Tibial artery (tissue), 4 donors: ENCODE results near the gene GTF2IRD1.
A peak's percentile ranks its signal among the peaks of the same experiment; 100 is the strongest.

Source experiments
- DNase-seq, 2 donors: peaks; one replicate each; pipeline ENCODE4 v3.0.0-alpha.2; 2019
- H3K27ac ChIP-seq, 2 donors: fragments of 200-600 bp; sonication (generic) in 1 of 2; 1 replicate in 1 of 2; 2 replicates in 1 of 2; pipeline ENCODE4 v1.5.1; 2018 to 2019; ENCODE audit warnings: mild to moderate bottlenecking in 1 of 2
- H3K27me3 ChIP-seq, 2 donors: fragments of 200-600 bp; sonication (generic) in 1 of 2; one replicate each; pipeline versions ENCODE4 v1.5.1 to v1.6.0; 2016 to 2019
- H3K36me3 ChIP-seq, 3 donors: fragments of 200-600 bp; sonication (generic) in 2 of 3; one replicate each; pipeline ENCODE4 v1.5.1; 2016 to 2019; ENCODE audit warnings: mild to moderate bottlenecking in 2 of 3
- H3K4me1 ChIP-seq, 4 donors: fragments of 200-600 bp; sonication (generic) in 2 of 4; 1 replicate in 3 of 4; 2 replicates in 1 of 4; pipeline ENCODE4 v1.5.1; 2016 to 2019
- H3K4me3 ChIP-seq, 2 donors: fragments of 200-600 bp; sonication (generic) in 1 of 2; 1 replicate in 1 of 2; 2 replicates in 1 of 2; pipeline ENCODE4 v1.5.1; 2018 to 2019; ENCODE audit warnings: mild to moderate bottlenecking in 2 of 2
- H3K9me3 ChIP-seq, 3 donors: fragments of 200-600 bp; sonication (generic) in 1 of 3; one replicate each; pipeline ENCODE4 v1.5.1; 2016 to 2019
- CTCF ChIP-seq, 2 experiments: fragments of 200-600 bp in 1 of 2; fragments of 450-650 bp in 1 of 2; IDR thresholded peaks; one replicate each; pipeline ENCODE4 v1.5.1; 2017 to 2019; ENCODE audit warnings: antibody characterized with exemption in 2 of 2, mild to moderate bottlenecking in 1 of 2, moderate library complexity in 1 of 2
- intact Hi-C: fragments of 100-400 bp; cut with DNase I; formaldehyde crosslinking; loops from one replicate; pipeline ENCODE4 v1.15.0; 2023; ENCODE audit warnings: low total_unique reads

The GTF2IRD1 gene

GRCh38 chr7:74449809-74450397 lies 3.8 kb upstream of the GTF2IRD1 start:
- peak; percentile 82 to 87 for TF ChIP-seq CTCF (IDR thresholded peaks at IDR 0.05)

GRCh38 chr7:74452748-74453321 lies 871 bp upstream of the GTF2IRD1 start:
- peak overlapping the region; percentile 90 to 94 for H3K27ac ChIP-seq
- no peaks in the 10 kb centered on the region for H3K36me3 ChIP-seq
- no peaks in the 10 kb centered on the region for H3K9me3 ChIP-seq
- H3K27me3 ChIP-seq: no peaks in the 10 kb centered on the region
- no peak for TF ChIP-seq CTCF (IDR thresholded peaks at IDR 0.05)
- intact Hi-C loops: loop anchor here (10.0 kb wide), 1 partner anchor 202 kb away; the partner anchor contains the start of gene GTF2I
- H3K4me3 ChIP-seq: peak overlapping the region; percentile 81 to 87
- H3K4me1 ChIP-seq: peaks cover 0 to 28% (median 20%) of the 10 kb centered on the region in 4 donors
- peak; percentile 74 to 93 for DNase-seq

More at GRCh38 chr7:74449809-74450397, 3.8 kb upstream of the GTF2IRD1 start:
- Histone ChIP-seq H3K9me3 (no peaks in the 10 kb centered on the region), H3K36me3 (no peaks in the 10 kb centered on the region), H3K4me1 (peaks cover 0 to 21% (median 16%) of the 10 kb centered on the region in 4 donors), H3K4me3 (no peak overlapping the region), H3K27me3 (no peaks in the 10 kb centered on the region), H3K27ac (no peak overlapping the region)
- peak in 1 of 2 donors; percentile 51 for DNase-seq
- intact Hi-C loops: loop anchor here (10.0 kb wide), 2 partner anchors 85 to 205 kb away; partner anchors contain the start of gene GTF2I

- H3K27me3 ChIP-seq: no peaks in the 10 kb centered on the region
- H3K36me3 ChIP-seq: no peaks in the 10 kb centered on the region
- peak overlapping the region; percentile 81 to 87 for H3K4me3 ChIP-seq
- TF ChIP-seq CTCF (IDR thresholded peaks at IDR 0.05): no peak
- intact Hi-C loops: loop anchor here (2.0 to 10.0 kb wide), 2 partner anchors 27 to 201 kb away; partner anchors contain the start of gene GTF2I
- peaks cover 0 to 28% (median 20%) of the 10 kb centered on the region in 4 donors for H3K4me1 ChIP-seq
- H3K27ac ChIP-seq: peak overlapping the region; percentile 90 to 94
- no peaks in the 10 kb centered on the region for H3K9me3 ChIP-seq
- no peak for DNase-seq
These were observed 567 bp downstream of the GTF2IRD1 start for GRCh38 chr7:74454021-74454924.

GRCh38 chr7:74454925-74455288 lies 1.2 kb downstream of the GTF2IRD1 start:
- Histone ChIP-seq H3K27me3 (no peaks in the 10 kb centered on the region), H3K27ac (peak overlapping the region; percentile 90 to 94), H3K36me3 (no peaks in the 10 kb centered on the region), H3K9me3 (no peaks in the 10 kb centered on the region), H3K4me1 (peaks cover 0 to 28% (median 20%) of the 10 kb centered on the region in 4 donors), H3K4me3 (peak overlapping the region; percentile 81 to 87)
- no peak for DNase-seq
- no peak for TF ChIP-seq CTCF (IDR thresholded peaks at IDR 0.05)
- intact Hi-C loops: loop anchor here (2.0 to 10.0 kb wide), 2 partner anchors 26 to 200 kb away; partner anchors contain the start of gene GTF2I

- peaks cover 0 to 28% (median 20%) of the 10 kb centered on the region in 4 donors for H3K4me1 ChIP-seq
- no peaks in the 10 kb centered on the region for H3K9me3 ChIP-seq
- DNase-seq: peak; percentile 58 to 82
- no peaks in the 10 kb centered on the region for H3K36me3 ChIP-seq
- intact Hi-C loops: loop anchor here (2.0 to 10.0 kb wide), 2 partner anchors 25 to 199 kb away; partner anchors contain the start of gene GTF2I
- H3K27me3 ChIP-seq: no peaks in the 10 kb centered on the region
- H3K27ac ChIP-seq: peak overlapping the region; percentile 90 to 94
- no peak for TF ChIP-seq CTCF (IDR thresholded peaks at IDR 0.05)
- H3K4me3 ChIP-seq: peak overlapping the region; percentile 81 to 87
These were observed 1.6 kb downstream of the GTF2IRD1 start for GRCh38 chr7:74455291-74455804.
